GM19035 (cell line): Measurements from ENCODE around the gene TRIM9.

Experiments
- ATAC-seq: cut with Tn5 transposase; IDR thresholded peaks from one replicate; pipeline ENCODE4 v1.9.1; 2021; ENCODE audit not compliant: unreplicated experiment

Gene TRIM9

DNA sequence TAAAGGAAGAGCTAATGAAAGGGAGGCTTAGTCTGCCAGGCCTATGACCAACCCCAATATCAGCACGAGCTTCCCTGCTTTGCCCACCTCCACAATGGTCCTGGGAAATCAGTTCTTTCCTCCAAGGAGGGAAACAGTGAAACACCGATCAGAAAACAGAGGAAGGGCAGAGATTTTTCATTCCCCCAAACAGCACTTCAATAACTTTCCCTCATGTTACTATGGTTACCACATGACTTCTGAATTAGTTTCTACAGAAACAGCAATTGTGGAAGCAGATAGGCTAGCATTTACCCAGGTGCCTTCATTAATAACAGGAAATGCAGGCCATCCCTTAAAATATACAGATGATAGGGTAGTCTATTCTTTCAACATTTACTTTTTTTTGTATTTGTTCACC, 35.9 kb downstream of the TRIM9 start:
- no peak for ATAC-seq

DNA sequence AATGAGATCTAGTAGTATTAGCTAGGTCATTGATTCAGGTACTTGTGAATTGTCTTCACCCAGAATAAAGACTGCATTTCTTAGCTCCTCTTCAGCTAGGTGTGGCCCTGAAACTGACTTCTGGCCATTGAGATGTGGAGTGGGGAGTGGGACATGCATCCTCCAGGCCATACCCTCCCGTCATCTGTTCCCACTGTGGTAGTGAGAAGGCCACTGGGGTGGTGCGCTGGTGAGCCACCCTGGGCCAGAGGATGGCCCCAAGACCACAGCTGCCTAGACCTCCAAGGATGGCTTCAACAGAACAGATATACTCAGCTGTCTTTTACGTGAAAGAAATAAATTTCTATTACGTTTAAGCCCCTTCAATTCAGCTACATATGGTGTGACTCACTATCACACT, 36.5 kb downstream of the TRIM9 start:
- ATAC-seq = no peak

DNA sequence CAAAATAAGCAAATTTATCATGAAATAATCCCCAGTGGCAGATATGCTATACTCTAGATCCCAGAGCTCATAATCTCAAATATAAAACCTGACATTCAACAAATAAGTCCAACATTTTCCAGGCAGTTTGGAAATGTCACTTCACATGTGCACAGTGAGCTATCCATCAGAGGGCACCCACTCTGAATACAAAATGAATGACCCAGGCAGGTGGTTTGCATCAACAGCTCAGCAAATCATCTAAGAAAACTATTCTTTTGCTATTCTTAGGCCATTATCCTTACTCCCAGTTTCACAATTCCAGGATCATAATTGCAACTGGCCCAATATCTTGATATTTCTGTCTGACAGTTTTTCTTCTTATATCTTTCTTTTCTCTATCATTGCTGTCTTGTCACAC, 38.5 kb downstream of the TRIM9 start:
- no peak for ATAC-seq

DNA sequence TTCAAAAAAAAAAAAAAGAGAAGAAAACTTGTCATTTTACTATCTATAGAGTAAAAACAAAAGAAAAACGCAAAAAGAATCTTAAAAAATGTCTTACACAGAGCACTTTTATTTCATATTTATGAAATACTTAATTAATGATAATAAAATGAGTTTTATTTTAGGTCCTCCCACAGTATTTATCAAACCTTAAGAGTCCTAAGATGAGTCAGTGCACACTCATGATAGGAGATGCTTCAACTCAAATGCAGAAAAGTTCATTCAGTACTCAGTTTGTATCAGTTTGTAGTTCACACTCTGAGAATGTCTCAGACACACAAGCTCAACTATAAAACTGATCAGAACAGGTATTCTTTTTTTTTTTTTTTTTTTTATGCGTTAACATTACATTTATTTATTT, 41.7 kb downstream of the TRIM9 start:
- ATAC-seq = no peak

DNA sequence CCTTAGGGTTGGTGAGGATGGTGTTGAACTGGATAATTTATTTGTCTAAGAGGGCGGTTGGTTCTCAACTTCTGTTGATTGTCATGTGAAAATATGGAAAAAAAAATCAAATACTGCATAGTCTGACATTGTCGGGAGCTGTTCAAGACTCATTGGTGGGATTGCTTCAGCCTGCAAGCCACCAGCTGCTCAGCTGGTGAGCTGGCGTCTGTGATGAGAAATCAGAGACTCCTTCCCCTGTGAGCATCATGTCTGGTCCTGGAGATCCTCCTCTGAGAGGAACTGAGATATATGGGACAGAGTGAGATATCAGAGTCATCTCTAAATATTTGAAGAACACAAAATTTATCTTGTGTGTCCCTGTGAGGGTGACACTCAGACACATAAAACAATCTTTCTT, 49.9 kb downstream of the TRIM9 start:
- ATAC-seq = no peak

DNA sequence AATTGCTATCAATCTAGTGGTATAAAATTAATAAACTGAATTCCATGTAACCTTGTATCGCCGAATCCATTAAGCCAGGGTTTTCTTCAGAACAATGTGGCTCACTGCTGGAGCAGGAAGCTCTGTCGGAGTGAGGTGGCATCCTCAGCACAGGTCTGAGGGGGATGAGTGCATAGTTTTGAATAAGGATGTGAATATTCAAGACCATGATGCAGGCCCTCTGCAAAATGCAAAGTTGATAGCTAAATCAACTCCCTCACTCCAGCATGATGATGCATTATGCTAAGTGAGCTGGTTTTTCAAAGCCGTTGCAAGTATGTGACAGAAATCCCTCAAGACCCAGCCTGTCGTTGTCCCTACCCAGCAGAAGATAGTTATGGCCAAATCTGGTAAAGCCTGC, 53.0 kb downstream of the TRIM9 start:
- no peak for ATAC-seq

DNA sequence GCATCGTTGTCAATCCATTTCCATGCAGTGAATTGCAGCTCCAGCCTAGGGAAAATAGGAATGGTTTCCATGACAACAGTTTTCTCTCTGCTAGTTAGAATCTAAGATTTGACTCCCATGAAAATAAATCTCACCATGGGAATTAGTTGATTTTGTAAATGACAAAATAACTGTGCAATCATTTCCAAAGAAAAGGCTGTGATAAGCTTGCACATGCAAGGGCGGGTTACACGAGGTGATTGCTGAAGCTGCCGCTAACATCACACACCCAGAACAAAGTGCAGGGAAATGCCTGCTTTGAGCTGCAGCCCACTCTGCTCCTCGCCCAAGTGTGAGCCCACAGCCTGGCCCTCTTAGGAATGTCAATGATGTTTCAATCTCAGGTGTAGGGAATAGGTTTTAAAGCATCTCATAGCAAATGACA, 53.8 kb downstream of the TRIM9 start:
- ATAC-seq = no peak

DNA sequence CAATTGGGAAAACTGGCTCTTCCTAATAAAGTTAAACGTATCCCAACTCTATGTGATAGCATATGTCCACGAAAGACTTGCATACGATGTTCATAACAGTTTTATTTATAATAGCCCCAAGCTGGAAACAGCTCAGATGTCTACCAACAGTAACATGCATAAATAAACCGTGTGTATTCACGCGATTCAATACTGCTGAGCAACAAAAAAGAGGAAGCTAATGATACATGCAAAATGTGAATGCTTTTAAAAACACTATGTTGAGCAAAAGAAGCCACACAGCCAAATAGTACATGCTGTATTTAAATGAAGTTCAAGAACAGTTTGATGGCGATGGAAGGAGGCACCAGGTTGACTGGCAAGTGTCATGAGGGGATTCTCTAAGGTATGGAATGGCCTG, 55.7 kb downstream of the TRIM9 start:
- no peak for ATAC-seq

DNA sequence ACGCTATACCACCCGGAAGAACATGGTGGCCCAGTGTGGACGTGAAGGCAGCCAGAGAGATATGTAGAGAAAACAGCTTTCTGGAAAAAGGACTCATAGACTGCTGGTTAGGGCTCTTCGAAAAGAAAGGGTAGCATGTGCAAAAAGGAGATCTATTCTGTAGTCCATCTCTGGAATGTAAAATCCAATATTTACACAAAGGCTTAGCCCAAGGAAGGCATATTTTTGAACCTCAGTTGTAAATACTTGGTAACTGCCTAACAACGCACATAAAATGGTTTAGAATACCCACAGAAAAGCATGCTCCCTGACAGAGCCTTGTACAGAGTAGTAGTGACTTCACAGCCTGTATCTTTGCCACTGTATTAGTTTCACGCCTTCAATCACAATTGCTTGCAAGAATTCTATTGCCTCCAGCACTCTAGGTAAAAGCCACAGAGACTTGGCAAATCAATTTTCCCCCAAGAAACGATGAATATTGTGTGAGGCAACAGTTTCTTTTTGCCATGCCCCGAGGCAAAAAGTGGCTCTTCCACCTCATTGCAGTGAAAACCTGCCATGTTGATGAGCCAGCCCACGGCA, 59.2 kb downstream of the TRIM9 start:
- no peak for ATAC-seq

DNA sequence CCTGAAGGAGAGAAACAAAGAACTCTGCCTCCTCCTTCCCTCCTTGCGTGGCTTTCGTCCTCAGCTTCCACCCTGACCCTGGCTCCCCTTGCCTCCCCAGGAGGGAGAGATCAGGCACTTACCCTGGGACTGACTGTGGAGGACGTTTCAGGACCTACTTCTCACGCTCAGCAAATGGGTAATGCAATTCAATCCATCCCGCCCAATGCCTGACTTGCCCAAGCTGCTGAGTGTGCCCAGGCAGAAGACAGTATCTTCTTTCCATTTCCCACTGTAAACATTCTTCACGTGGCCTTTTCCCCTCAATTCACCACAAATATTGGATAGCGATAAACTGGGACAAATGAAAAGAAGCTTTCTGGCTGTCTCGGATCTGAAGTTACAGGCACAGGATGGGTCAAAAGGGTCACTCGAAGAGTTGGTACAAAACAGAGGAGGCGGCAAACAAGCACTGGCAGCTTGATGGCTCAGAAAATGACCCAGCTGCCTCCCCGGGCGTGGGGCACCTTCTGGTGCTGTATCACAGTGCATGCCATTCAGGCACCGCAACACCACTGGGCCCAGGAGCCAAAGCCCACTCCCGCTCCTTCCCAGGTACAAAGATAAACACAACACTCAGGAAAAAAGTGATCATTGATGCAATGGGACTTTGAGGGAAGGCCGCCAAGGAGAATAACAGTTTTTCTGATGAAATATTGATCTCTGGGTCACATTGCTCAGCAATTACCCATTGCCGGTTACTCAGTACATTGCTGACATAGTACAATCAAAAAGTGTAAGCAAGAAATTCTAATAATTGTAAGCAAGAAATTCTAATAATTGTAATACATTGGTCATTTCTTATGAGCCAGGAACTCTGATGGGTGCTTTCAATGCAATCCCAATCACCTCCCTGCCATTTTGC, 65.8 kb downstream of the TRIM9 start:
- no peak for ATAC-seq

DNA sequence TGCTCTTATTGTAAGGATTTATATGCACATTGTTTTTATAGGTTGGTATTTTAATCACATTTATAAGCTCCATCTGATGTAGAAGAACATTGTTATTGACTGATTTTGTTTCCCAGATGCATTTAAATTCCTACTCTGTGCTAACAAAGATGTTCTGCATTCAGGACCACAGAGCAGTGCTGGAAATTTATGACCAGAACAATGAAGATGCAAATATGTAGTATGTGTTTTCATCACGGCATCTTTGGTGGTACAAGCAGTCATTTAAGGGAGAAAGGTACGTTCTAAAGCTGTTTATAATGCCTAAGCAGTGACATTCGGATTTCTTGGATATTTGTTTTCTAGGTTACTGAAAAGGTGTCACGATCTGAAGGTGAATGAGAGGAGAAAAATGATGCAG, 66.5 kb downstream of the TRIM9 start:
- ATAC-seq = no peak

DNA sequence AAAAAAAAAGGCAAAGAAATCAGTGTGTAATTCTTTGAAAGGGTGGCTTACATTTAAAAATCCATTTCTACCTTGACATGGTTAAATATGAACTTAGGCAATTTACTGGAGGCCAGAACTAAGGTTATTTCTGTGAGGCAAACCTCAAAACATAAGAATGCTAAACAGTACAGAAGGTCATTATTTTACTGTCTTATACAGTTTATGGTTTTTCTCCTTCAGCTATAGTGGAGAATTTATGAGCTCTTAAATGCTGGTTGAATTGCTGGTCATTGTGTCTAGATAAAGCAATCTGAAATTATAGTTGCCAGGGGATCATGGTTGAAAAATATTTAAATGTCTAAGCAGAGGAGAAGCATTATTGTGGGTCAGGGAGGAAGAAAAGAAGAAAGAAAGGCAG, 70.5 kb downstream of the TRIM9 start:
- ATAC-seq = no peak

DNA sequence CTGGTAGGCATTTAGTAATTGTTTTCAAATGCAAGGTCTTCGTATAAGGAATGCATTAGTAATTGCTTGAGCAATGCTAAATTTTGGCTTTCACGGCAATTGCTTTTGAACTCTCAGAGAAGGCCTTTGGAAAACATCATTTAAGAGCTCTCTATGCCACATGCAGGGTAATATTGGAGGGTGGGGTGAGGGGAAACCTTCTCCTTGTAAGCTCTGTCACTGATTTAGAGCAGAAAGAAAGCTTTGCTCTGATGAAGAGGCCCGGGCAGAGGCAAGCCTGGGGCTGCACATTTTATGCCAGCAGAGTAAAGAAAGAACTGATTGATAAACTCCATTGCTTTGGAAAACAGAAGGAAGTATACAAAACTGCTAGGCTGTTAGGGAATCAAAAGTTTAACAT, 70.9 kb downstream of the TRIM9 start:
- no peak for ATAC-seq

DNA sequence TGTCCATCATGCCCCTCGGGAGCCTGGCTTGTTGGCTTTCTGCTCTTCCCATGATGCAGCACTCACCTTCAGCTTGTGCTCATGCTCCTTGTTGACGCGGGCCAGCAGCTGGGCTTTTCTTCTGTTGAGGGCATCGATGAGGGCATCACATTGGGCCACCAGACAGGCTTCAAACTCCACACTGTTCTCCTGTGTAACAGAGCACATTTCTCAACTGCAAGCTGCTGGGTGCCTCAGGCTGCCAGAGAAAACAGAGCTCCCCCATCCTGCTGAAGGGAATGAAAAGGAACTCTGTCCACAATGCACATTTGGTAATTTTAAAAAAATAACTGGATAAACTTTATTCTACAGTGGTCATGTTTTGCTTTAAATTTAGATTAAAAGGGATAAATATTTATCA, 72.1 kb downstream of the TRIM9 start:
- no peak for ATAC-seq

DNA sequence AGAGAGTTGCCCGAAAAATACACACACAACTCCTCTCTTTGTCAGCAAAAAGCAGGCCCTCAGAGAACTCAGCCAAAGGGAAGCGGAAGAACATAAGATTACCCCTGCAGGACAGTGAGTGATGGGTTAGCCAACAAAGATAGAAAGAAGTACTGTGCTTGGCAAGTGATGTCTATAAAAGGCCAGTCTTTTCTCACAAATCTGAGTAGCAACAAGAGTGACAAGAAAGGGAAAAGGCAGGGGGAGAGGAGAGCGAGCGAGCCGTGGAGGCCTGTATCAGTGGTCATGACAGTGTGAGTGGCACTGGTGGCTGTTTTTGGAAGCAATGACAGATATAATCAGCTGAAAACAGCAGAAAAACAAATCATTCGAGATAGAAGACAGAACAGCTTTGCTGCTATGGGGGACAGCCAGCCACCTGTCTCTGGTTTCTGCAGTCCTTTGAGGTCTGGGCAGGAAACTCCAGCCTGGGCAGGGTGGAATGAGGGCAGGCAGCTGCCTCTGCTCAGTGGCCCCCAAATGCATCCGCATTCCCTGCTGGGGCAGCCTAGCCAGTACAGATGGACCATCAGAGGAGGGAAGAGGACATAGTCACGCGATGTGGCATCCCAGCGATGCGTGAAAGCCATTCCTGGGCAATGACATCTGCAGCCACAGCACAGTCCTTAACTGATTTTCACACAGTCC, 74.7 kb downstream of the TRIM9 start:
- ATAC-seq = no peak

DNA sequence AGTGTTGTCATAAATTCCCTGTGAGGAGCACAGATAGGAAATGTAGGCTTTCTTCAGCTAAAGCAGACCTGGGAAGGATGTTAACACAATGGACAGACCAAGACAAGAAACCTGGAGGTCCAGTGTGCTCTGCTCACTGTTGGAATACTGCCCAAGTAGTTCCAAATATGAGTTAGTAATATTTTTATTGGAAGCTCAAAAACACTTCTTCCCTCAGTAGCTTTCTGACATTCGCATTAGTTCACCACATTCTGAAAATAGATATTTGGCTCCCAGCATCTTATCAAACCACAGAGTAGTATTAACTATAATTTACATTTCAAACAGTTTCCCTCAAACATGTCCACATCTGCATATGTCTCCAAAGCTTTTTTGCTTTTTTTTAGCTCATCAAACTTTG, 75.8 kb downstream of the TRIM9 start:
- no peak for ATAC-seq

DNA sequence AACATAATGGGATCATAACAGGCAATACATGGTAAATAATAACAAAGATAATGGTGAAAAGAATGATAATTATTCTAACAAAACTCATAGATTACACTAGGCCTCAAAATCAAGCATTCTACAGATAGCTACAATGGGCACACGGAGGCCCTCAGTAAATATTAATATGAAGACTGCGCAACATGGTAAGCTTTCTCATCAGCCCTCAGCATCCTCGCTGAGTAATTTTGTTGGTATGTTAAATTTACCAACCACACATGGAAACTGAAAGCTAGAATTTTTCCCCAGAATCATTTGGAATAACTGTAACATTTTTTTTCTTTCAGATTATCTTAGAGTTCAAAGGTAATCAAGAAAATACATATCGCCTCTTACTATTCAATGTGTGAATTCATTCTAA, 76.4 kb downstream of the TRIM9 start:
- ATAC-seq = no peak

DNA sequence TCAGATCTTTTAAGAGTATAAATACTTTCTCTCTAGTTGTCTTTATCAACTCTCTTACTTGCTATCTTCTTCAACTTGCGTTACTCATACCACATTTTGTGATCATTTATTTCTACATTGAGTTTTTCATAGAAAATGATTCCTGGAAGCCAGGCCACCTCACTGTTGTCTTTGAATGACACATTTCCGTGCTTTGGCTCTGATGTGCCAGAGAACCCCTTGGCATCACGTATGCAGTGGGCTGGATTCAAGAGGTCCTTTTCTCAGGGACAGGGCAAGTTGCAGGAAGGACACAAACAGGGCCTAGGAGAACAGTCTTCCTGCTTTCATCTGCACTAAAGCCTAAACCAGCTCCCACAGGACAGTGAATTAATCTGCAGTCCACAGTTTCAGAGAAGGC, 80.3 kb downstream of the TRIM9 start:
- no peak for ATAC-seq

DNA sequence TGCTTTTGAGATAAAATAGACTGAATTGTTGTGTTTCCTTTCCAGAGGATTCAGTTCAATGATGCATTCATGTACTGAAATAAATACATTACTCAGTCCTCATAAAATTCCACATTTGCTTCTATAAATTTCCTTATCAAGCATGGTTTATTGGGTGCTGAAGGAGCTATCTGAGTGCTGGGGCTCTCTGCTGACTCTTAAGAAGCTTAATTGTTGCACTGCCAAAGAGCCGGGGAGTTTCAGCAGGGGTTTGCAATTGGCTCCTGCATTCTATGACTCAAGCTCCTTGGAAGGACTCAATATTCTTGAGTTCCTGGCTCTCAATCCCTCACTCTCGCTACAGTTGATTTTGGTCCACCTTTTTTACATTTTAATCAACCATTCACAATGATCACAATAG, 80.8 kb downstream of the TRIM9 start:
- no peak for ATAC-seq

DNA sequence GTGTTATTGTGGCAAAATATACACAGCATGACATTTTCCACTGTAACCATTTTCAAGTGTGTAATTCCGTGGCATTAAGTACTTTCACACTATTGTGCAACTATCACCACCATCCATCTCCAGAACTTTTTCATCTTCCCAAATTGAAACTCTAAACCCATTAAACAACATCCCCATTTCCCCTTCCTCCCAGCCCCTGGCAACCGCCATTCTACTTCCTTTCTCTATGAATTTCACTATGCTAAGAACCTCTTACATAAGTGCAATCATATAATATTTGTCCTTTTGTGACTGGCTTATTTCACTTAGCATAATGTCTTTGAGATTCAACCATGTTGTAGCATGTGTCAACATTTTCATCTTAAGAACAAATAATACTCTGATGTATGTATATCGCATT, 82.8 kb downstream of the TRIM9 start:
- ATAC-seq = no peak

DNA sequence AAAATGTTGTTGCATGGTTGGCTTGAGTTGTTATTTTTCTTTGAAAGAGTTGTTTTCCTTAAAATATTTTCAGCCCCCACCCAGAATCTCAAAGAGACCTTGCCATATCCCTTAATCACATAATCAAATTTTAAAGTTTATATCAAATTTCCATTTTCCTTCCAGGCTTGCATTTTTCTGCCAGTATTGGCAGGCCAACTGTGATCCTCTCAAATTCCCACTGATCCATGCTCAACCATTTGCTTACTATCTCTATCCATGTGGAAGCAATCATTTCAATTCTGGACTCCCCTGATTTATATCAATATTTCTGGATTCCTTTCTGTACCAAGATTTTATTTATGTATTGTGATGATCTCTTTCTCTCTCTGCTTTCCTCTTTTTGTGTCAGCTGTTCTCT, 86.5 kb downstream of the TRIM9 start:
- ATAC-seq = no peak

DNA sequence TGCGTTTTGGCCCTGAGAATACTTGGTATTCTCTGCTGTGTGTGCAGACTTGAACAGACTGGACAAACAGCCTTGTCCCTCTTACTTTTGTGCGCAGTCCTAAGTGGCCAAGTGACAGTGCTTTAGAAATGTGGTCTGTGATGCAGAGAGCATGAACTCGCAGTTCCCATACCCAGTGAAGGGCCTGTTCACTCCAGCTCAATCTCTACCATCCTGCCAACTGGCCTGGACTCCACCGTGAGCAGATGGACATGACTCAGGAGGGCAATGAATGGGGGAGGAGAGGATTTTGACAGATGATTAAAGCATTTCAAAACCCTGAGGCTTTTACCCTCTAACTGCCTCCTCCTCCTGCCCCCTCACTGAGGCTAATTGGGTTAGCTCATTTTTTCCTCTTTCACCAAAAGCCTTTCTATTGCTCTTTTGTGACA, 88.1 kb downstream of the TRIM9 start:
- ATAC-seq = no peak
